Vagina (tissue), 2 donors: Measurements from ENCODE around the gene EPAS1.

Experiments used
- CTCF ChIP-seq, 3 experiments: fragments of 450-650 bp in 2 of 3; fragments of 200-600 bp in 1 of 3; sonication (generic) in 1 of 3; IDR thresholded peaks; one replicate each; pipeline ENCODE4 v1.5.1; 2017 to 2019; ENCODE audit warnings: antibody characterized with exemption in 3 of 3, mild to moderate bottlenecking in 2 of 3, moderate library complexity in 2 of 3
- POLR2A ChIP-seq, 2 donors: fragments of 450-650 bp; IDR thresholded peaks; one replicate each; pipeline ENCODE4 v1.6.1; 2017; ENCODE audit warnings: antibody characterized with exemption in 2 of 2, mild to moderate bottlenecking in 2 of 2, moderate library complexity in 2 of 2
- POLR2AphosphoS5 ChIP-seq, 2 donors: sonication (generic); formaldehyde crosslinking; IDR thresholded peaks; one replicate each; pipeline ENCODE4 v1.9.0; 2017; ENCODE audit warnings: antibody characterized with exemption in 2 of 2, mild to moderate bottlenecking in 2 of 2, low read depth in 1 of 2; ENCODE audit not compliant: insufficient read depth in 1 of 2

- peak in 2 of 3 experiments; percentile 23 to 35 for TF ChIP-seq CTCF (IDR thresholded peaks at IDR 0.05)
- TF ChIP-seq POLR2AphosphoS5 (IDR thresholded peaks at IDR 0.05; ENCODE audit: insufficient read depth in 1 of 2, low read depth in 1 of 2): no peak
- TF ChIP-seq POLR2A (IDR thresholded peaks at IDR 0.05): no peak
These were observed 2.9 kb upstream of the EPAS1 start for GRCh38 chr2:46294176-46294836.
